ENCODE results near the gene PTGR2. TPM values are rescaled to one million over a fixed set of nuclear protein-coding genes. Genes with fewer than 3 reads are reported as not detected.

Gene PTGR2
- total RNA-seq, 1 experiment from 2014 or later: 21.8 TPM

GRCh38 chr14:73895939-73896338 lies 44.3 kb downstream of the PTGR2 start:
- Histone ChIP-seq H3K4me1 (replicated peaks; ENCODE audit: insufficient read depth) (no peaks in the 10 kb centered on the region), H3K4me2 (no peak overlapping the region), H2AFZ (no peak overlapping the region), H3K79me2 (ENCODE audit: low read depth) (peaks cover 13% of the 10 kb centered on the region), H3K27me3 (ENCODE audit: insufficient read depth, low read depth) (no peaks in the 10 kb centered on the region), H3K36me3 (ENCODE audit: low read depth) (peaks cover 40% of the 10 kb centered on the region), H3K9me2 (ENCODE audit: insufficient read depth) (no peaks in the 10 kb centered on the region), H3K27ac (no peak overlapping the region), H3K9me3 (ENCODE audit: insufficient read depth, low read depth) (no peaks in the 10 kb centered on the region), H4K20me1 (ENCODE audit: insufficient read depth) (peaks cover 15% of the 10 kb centered on the region), H3F3A (ENCODE audit: insufficient read depth, low read depth) (peaks cover 18% of the 10 kb centered on the region; the same call in 1 of the 2 replicates), H3K4me3 (no peak overlapping the region)
- ChIA-PET POLR2A (ENCODE audit: unreplicated experiment) (no interaction called here), CTCF (no interaction called here)
- DNase-seq: no peak
- BruUV-seq (replicated peaks): no TSS peak
- TF ChIP-seq EZH2 (IDR thresholded peaks at IDR 0.05; ENCODE audit: low read depth) (no peak), CTCF (conservative IDR thresholded peaks at IDR 0.05) (no peak)
- intact Hi-C loops (cut with micrococcal nuclease; ENCODE audit: unreplicated experiment): no loop called here

GRCh38 chr14:73896521-73896920 lies 44.9 kb downstream of the PTGR2 start:
- Histone ChIP-seq H3K79me2 (ENCODE audit: low read depth) (peaks cover 9% of the 10 kb centered on the region), H3K9me2 (ENCODE audit: insufficient read depth) (no peaks in the 10 kb centered on the region), H3K27me3 (ENCODE audit: insufficient read depth, low read depth) (no peaks in the 10 kb centered on the region), H3K4me2 (no peak overlapping the region), H3K9me3 (ENCODE audit: insufficient read depth, low read depth) (no peaks in the 10 kb centered on the region), H3K4me3 (no peak overlapping the region), H3K27ac (no peak overlapping the region), H3F3A (ENCODE audit: insufficient read depth, low read depth) (peaks cover 18% of the 10 kb centered on the region; the same call in 1 of the 2 replicates), H4K20me1 (ENCODE audit: insufficient read depth) (peaks cover 11% of the 10 kb centered on the region), H3K4me1 (replicated peaks; ENCODE audit: insufficient read depth) (no peaks in the 10 kb centered on the region), H3K36me3 (ENCODE audit: low read depth) (peaks cover 40% of the 10 kb centered on the region), H2AFZ (no peak overlapping the region)
- intact Hi-C loops (cut with micrococcal nuclease; ENCODE audit: unreplicated experiment): no loop called here
- POLR2A ChIA-PET (ENCODE audit: unreplicated experiment): no interaction called here
- DNase-seq: no peak
- TF ChIP-seq EZH2 (IDR thresholded peaks at IDR 0.05; ENCODE audit: low read depth) (no peak), CTCF (conservative IDR thresholded peaks at IDR 0.05) (no peak)
- CTCF ChIA-PET: no interaction called here
- no TSS peak for BruUV-seq (replicated peaks)

- Histone ChIP-seq H3K9me2 (ENCODE audit: insufficient read depth) (no peaks in the 10 kb centered on the region), H3K79me2 (ENCODE audit: low read depth) (no peaks in the 10 kb centered on the region), H3K9me3 (ENCODE audit: insufficient read depth, low read depth) (no peaks in the 10 kb centered on the region), H3K4me3 (no peak overlapping the region), H4K20me1 (ENCODE audit: insufficient read depth) (no peaks in the 10 kb centered on the region), H3K4me2 (no peak overlapping the region), H3K27ac (no peak overlapping the region), H3K36me3 (ENCODE audit: low read depth) (peaks cover 46% of the 10 kb centered on the region), H3F3A (ENCODE audit: insufficient read depth, low read depth) (peaks cover 6% of the 10 kb centered on the region), H2AFZ (no peak overlapping the region), H3K27me3 (ENCODE audit: insufficient read depth, low read depth) (no peaks in the 10 kb centered on the region), H3K4me1 (replicated peaks; ENCODE audit: insufficient read depth) (no peaks in the 10 kb centered on the region)
- ChIA-PET POLR2A (ENCODE audit: unreplicated experiment) (no interaction called here), CTCF (no interaction called here)
- intact Hi-C loops (cut with micrococcal nuclease; ENCODE audit: unreplicated experiment): no loop called here
- TF ChIP-seq CTCF (conservative IDR thresholded peaks at IDR 0.05) (no peak), EZH2 (IDR thresholded peaks at IDR 0.05; ENCODE audit: low read depth) (no peak)
- no peak for DNase-seq
- BruUV-seq (replicated peaks): no TSS peak
These were observed 51.4 kb downstream of the PTGR2 start for GRCh38 chr14:73903028-73903427.
